GM19239 (cell line): ENCODE data around the gene PLEKHG4.

ENCODE experiments used
- DNase-seq: peaks from one replicate; pipeline ENCODE4 v3.0.0; 2011; ENCODE audit warnings: low spot score; ENCODE audit not compliant: insufficient read length
- FAIRE-seq: peaks from 2 replicates; lab custom pipeline; 2011; peaks lifted over from hg19 to GRCh38; lab: Jason Lieb, UNC

The PLEKHG4 gene

DNA sequence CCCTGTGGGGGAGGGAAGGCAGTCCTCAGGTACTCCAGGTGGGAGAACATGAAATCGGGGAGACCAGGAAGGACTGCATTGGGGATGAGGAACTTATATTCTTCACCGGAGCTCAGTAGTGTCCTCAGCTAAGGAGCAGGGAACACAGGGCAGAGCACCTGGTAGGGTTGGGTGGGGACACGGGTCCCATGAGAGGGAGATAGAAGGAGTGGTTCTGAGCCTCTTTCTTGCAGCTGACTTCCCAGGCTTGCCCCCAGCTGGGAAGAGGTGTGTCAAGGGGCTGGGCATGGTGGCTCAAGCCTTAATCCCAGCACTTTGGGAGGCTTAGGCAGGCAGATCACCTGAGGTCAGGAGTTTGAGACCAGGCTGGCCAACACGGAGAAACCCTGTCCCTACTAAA, 34.1 kb upstream of the PLEKHG4 start:
- DNase-seq (no peak), FAIRE-seq (no peak)

DNA sequence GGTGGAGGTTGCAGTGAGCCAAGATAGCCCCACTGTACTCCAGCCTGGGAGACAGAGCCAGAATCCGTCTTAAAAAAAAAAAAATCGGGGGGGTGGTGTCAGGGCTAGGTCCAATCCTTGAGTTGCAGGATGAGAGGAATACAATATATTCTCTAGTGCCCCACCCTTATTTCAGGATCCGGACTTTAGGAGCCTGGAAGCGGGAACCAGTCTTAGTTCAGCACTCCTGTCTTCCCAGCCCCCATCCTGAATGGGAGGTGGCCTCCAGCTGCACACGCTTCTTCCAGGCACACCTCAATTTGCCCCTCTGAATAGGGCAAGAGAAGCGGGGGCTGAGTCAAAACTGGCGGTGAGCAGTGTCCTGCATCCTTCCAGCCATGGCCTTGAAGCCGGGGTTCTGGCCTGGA, 33.7 kb upstream of the PLEKHG4 start:
- DNase-seq (no peak), FAIRE-seq (no peak)

DNA sequence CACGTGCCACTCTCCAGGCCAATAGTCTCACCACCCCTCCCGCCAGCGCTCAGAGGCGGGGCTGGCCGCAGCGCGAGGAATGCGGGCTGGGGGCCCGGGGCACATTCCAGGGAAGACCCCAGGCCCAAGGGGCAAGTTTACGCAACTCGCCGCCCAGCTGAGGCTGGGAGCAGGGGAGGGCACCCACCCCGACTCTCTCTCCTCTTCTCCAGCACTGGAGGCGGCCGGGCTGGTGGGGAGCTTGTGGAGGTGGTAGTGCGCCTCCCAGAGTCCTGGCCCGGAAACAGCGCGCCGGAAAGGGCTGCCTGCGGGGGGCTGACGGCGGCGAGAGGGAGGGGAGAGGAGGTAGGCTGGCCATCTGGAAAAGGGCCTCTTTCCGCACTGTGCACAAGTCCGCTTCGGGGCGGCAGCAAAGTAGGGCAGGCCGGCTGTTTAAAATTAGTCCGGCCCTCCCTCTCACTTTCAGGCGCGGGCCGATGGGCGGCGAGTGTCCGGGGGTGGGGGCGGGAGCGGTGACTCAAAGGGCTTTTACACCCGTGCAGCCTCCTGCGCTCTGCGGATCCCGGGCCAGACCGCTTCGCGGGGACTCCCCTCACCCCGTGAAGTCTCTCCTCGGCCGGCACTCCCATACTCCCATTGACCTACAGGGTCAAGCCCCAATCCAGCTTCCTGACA, 33.1 kb upstream of the PLEKHG4 start:
- no peak for DNase-seq
- FAIRE-seq: peak; percentile 44

DNA sequence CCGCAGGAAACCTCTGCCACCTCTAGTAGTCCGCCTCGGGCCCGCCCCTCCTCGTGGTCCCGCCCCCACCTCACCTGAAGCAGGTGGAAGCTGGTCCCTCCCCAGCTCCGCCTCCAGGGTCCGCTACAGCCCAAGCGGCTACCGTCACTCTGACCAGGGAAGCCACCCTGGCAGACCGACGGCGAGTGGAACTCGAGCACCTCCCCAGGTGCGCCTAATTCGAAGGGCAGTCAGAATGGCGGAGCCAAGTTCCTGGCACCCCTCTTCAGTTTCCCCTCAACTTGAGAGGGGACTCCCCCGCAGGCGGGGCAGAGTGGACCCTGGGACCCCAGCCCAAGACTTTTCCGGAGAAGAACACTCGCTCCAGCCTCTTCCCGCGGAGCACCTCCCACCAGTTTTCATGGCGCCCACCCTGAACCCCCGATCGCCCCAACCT, 32.6 kb upstream of the PLEKHG4 start:
- no peak for FAIRE-seq
- no peak for DNase-seq

DNA sequence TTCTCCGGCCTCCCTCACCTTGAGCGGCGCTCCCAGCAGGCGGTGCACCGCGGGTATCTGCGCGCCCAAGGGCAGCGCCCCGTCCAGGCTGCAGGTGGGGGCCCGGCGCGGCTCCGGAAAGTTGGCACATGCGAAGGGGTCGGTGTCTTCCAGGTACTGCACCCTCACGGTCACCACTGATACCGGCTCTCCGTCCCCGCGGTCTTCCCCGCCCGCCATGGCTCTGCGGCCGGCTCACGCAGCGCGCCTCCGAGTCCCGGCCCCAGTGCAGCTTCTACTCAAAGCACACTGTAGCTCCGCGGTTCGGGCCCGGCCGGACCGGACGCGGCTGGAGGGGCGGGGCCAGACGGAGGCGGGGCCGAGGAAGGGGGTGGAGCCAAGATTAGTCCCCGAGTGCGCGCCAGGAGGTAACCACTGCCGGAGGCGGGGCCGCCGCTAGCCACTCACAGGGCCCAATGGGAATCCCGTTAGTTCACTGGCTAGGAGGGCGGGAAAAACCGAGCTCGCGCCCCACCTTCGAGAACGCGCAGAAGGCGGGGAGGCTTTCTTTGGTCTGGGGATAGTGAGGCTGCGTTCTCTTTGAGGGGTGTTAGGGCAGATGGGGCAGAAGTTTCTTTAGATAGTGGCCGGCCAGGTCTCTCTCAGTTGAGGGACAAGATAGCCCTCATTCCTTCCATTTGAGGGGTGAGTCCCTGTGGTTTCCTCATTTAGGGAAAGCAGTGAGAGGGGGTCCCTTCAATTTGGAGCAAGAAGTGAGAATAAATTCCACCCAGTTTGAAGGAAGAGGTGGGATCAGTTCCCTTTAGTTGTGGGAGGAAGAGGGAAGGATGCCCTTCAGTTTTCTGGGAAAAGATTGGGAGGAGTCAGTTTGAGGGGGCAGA, 31.9 kb upstream of the PLEKHG4 start, which contains the start of gene FHOD1:
Gene FHOD1, minus strand, starts transcription at position 290 of the 881 bp plus-strand sequence. Its CDS starts 71 bp downstream, at position 219.
- DNase-seq (peak; percentile 97), FAIRE-seq (peak; percentile 95)

DNA sequence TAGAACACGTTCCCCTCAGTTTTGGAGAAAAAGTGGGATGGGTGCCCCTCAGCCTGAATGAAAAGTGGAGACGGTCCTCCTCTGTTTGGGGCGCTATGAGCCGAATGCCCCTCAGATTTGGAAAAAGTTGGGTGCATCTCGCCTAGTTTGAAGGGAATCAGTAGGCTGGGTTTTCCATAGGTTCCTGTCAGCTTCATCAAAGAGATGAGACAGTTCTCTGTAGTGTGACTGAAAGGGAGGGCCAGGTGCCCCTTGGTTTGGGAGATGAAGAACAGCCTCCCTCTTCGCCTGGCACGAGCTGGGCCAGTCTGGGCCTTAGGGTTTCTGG, 31.3 kb upstream of the PLEKHG4 start:
- DNase-seq: no peak
- no peak for FAIRE-seq

DNA sequence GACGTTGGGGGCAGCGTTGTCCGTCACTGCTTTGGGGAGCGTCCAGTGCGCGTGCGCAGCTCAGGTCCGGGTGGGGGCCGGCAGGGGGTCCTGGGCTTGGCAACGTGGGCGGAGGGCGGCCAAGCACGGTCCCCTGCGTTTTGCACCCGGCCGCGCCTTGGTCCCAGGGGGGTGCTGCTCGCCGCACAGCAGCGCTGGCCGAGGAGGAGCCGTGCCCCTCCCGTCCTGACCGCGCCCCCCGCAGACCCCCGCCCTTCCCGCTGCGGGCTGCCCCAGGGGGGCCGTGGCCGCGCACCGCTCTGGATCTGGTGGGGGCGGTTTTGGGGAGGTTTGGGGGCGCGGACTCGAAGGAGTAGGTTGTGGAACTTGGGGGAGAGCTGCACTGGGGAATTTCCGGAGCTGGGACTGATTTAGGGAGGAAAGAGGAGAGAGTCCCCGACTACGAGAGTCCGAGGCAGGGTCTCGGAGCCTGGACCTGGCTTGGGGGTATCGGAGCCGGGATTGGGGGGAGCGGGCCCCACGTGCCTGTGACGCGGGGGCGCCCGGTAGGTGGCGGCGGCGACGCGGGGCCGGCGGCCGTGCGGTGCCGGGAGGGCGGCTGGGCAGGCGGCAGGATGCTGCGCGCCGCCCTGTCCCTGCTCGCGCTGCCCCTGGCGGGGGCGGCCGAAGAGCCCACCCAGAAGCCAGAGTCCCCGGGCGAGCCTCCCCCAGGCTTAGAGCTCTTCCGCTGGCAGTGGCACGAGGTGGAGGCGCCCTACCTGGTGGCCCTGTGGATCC, 30.7 kb upstream of the PLEKHG4 start, which contains the start of gene SLC9A5:
Gene SLC9A5, plus strand, starts transcription at position 579 of the 777 bp plus-strand sequence. Its CDS starts 36 bp downstream, at position 615.
- no peak for FAIRE-seq
- no peak for DNase-seq

DNA sequence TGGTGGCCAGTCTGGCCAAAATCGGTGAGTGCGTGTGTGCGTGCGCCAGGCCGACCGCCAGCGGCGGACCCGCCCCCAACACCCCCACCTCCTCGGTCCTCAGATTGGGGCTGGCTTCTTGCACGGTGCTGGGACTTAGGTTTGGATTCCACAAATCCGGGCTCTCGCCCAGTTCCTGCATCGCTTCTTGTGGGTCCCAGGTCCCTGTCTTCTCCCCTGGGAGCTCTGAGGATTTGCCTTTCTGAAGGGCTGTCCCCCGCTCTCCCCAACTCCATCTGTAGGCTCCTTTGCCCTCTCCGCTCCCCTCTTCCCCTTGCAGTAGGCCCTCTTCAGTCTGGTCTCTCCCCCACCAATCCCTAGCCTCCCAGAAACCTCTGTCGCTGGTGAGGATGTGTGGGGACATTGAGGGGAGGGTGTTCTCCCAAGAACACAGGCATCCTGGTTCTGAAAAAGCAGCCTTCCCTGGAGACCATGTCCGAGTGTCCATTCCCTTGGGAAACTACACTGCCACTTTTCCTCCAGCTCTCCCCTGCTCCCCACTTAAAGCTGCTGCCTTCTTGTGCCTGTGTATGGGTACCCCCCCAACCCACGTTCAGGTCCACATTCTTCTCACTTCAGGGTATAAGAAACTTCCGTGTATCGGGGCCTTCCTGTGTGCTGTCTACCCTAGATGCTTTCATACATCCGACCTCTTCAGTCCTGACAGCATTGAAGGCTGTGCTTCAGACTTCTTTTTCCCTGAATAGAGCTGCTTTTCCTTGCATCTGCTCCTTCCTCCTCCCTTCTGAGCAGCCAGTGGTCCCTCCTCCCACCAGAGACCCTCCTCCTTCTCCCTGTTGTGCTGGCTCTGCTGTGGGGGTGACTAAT, 29.9 kb upstream of the PLEKHG4 start:
- no peak for FAIRE-seq
- no peak for DNase-seq

DNA sequence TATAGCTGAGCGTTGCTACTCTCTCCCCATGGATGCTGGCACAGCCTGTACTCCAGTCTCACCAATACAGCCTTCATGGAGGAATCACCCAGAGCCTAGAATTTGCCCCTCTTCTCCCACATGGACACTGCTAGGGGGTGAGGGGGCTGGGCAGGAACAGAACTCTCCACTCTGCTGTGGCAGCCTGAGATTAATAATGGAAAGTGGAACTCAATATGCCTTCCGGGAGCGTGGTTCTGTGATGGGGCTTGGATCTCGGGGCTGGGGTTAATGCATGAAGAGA, 29.3 kb upstream of the PLEKHG4 start:
- DNase-seq (no peak), FAIRE-seq (no peak)

DNA sequence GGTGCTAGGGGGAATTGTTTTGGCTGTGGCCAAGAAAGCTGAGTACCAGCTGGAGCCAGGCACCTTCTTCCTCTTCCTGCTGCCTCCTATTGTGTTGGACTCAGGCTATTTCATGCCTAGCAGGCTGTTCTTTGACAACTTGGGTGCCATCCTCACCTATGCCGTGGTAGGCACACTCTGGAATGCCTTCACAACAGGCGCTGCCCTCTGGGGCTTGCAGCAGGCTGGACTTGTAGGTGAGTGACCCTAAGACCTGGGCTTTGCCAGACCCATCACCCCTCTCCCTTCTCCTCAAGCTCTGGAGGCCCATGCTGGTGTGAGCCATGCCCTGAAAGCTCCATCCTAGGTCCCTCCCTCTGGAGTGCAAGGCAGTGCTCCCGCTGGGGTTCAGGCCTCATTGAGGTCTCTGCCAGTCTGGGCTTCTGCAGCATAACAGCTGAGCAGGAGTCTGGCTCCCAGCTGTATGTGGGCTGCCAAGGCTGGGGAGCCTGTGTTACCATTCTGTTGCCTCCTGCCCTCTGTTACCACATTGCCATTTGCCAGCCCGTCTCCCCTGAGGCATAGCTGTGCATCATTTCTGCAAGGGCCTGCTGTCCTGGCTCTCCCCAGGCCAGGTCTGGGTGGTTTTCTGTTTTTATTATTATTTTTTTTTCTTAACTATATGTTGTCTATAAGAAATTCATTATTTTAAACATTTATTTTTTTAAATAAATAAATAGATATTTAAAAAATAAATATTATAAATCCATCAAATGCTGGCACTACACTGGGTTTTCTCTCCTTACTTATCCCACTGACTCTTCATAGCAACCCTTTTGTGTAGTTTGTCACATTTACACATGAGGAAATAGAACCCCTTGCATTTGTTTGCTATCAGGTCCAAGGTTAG, 26.5 kb upstream of the PLEKHG4 start:
- FAIRE-seq: no peak
- no peak for DNase-seq

DNA sequence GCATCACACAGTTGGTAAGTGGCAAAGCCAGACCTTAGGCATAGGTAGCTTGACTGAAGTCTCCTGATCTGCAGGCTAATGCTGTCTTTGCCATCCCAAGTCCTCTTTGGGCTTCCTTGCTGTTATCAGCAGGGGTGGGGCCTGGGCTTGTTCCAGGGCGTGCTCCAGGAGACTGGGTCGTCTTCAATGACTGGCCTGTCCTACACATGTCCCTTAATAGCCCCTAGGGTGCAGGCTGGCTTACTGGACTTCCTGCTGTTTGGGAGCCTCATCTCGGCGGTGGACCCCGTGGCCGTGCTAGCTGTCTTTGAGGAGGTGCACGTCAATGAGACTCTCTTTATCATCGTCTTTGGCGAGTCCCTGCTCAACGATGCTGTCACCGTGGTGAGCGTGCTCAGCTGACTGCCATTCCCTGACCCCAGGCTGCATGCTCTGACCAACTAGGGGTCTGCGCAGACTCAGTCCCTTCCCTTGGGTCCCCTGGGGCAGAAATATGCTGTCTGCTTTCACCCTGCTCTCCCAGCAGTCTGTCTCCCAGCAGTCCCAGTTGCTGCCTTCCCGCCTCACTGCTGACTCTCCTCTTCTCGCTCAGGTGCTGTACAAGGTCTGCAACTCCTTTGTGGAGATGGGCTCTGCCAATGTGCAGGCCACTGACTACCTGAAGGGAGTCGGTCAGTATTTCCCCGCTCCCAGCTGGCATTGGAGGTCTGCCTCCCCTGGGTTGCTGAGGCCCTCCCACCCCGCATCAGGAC, 24.4 kb upstream of the PLEKHG4 start:
- DNase-seq (no peak), FAIRE-seq (no peak)

DNA sequence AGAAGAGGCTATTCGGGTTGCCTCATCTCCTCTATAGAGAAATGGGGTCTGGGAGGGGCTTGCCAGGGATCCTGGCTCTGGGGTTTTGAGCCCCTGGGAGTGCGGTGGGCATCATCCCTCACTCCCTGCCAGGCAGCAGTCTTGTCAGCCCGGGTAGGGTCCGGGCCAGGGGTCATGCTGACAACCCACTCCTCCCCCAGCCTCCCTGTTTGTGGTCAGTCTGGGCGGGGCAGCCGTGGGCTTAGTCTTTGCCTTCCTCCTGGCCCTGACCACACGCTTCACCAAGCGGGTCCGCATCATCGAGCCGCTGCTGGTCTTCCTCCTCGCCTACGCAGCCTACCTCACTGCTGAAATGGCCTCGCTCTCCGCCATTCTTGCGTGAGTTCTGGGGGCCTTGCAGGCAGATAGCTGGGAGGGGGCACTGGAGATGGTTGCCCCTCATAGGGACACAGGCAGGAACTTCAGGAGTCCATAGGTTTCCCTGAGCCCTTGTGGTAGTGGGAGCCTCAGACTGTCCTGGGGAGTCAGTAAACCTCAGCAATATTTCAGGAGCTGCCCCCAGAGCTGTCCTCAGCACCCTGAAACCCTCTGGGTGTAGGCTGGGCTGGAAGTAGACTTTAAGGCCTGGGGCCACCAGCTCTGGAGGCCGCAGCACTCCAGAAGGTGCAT, 23.6 kb upstream of the PLEKHG4 start:
- DNase-seq (no peak), FAIRE-seq (no peak)

DNA sequence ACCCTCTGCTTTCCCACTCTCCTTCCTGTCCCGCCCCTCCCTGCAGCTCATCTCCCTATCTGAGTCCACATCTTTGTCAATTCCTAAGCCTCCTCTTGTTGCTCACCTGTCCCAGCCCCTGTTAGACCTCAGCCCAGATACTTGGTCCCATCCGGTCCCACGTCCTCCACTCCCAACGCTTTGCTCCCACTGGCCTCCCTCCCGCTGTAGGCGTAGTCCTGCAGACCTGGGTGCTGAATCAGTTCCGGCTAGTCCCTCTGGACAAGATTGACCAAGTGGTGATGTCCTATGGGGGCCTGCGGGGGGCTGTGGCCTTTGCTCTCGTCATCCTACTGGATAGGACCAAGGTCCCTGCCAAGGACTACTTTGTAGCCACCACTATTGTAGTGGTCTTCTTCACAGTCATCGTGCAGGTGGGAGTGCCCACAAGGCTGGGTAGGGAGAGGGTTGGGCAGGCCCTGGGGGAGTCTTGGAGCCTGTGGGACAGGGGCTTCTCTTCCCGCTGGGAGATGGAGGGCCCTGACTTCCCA, 22.6 kb upstream of the PLEKHG4 start:
- no peak for FAIRE-seq
- DNase-seq: no peak

DNA sequence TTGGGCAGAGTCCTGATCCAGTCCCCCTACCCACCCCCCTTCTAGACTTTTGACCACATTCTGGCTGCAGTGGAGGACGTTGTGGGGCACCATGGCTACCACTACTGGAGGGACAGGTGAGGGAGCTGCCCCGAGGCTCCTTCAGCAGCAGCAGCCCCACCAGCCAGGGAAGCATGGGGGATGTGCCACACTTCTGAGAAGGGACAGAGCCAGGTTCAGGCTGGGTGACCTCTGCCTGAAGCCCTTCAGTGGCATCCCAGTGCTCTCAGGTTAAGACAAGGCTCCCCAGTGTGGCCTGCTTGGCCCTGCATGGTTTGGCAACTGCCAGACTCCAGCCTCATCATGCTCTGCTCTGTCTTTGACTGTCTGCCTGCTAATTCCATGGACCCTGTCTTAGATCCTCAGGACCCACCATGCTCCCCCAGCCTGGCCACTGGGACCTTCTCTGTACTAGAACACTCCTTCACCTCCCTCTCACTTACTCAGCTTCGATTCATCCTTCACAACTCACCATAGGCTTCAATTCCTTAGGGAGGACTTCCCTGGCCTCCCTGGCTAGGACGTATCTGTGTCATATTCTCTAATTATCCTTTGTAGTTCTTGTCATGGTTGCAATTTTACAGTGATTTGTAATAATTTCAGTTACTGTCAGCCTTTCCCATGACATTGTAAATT, 21.7 kb upstream of the PLEKHG4 start:
- DNase-seq: no peak
- FAIRE-seq: no peak

DNA sequence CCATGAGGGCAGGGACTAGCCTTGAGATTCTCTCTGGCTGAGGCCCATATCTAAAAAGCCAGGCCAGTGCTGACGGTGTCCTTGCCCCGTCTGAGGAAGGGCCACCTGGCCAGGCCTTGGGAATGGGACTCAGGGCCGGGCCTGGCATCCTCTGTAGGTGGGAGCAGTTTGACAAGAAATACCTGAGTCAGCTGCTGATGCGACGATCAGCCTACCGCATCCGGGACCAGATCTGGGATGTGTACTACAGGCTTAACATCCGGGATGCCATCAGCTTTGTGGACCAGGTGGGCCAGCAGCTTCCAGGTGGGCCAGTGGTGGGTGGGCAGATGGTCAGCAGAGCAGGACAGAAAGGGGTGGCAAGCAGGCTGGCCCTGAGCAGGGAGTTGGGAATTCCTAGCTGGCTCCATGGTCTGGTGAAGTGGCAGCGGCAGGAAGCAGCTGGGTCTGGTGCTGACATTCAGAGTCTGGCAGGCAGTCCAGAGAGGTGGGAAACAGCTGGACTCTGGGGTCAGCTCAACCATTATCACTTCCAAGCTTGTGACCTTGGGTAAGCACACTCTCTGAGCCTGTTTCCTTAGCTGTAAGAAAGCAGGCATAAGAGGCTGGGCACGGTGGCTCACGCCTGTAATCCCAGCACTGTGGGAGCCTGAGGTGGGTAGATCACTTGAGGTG, 21.0 kb upstream of the PLEKHG4 start:
- DNase-seq (no peak), FAIRE-seq (no peak)

DNA sequence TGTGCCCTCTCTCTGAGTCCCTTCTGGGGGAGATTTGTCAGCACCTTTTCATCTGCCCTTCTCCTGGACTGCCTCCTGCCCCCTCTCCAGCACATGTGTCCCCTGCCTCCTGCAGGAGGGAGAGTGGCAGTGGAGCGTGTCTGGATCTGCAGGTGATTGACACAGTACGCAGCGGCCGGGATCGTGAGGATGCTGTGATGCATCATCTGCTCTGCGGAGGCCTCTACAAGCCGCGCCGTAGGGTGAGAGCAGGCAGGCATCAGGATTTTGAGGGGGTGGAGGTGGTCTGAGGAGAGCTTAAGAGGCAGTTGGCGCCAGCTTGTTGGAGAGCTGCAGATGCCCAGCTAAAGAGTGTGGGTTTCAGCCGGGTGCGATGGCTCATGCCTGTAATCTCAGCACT, 19.6 kb upstream of the PLEKHG4 start:
- no peak for DNase-seq
- no peak for FAIRE-seq
